Retinal pigment epithelial cell (primary cell): ENCODE data around the gene IREB2.

Experiments
- DNase-seq: peaks from one replicate; pipeline ENCODE4 v3.0.0-alpha.2; 2010; ENCODE audit warnings: low read depth
- H3K4me3 ChIP-seq: 2 replicates; pipeline ENCODE4 v1.5.1; 2011; ENCODE audit warnings: mild to moderate bottlenecking, low read length, control low read depth, moderate library complexity
- TF ChIP-seq, protein P1 (sequence below): conservative IDR thresholded peaks from 2 replicates; pipeline ENCODE4 v1.5.1; 2011; ENCODE audit warnings: low read depth, low read length, control low read depth, inconsistent platforms

IREB2 gene

GRCh38 chr15:78469031-78469430, 31.0 kb downstream of the IREB2 start:
- no peak for DNase-seq
- no peak overlapping the region for H3K4me3 ChIP-seq
- TF ChIP-seq, protein P1, sequence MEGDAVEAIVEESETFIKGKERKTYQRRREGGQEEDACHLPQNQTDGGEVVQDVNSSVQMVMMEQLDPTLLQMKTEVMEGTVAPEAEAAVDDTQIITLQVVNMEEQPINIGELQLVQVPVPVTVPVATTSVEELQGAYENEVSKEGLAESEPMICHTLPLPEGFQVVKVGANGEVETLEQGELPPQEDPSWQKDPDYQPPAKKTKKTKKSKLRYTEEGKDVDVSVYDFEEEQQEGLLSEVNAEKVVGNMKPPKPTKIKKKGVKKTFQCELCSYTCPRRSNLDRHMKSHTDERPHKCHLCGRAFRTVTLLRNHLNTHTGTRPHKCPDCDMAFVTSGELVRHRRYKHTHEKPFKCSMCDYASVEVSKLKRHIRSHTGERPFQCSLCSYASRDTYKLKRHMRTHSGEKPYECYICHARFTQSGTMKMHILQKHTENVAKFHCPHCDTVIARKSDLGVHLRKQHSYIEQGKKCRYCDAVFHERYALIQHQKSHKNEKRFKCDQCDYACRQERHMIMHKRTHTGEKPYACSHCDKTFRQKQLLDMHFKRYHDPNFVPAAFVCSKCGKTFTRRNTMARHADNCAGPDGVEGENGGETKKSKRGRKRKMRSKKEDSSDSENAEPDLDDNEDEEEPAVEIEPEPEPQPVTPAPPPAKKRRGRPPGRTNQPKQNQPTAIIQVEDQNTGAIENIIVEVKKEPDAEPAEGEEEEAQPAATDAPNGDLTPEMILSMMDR: no peak

- TF ChIP-seq, protein P1: no peak
- no peak for DNase-seq
- no peak overlapping the region for H3K4me3 ChIP-seq
Measured at GRCh38 chr15:78477295-78477694, 39.3 kb downstream of the IREB2 start.

DNA sequence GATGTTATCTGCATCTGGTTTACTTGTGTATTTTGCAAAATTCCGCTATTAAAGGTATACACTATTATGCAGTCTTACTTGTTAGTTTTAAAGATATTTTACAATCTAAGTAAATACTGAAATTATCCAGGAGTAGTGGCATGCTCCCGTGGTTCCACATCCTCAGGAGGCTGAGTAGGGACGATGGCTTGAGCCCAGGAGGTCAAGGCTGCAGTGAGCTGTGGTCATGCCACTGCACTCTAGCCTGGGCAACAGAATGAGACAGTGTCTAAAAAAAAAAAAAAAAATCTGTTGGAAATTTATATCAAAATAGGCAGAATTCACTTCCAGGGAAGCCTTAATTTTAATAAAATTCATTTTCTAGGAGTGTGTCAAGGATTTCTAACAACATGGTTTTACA, 41.6 kb downstream of the IREB2 start:
- DNase-seq: no peak
- no peak overlapping the region for H3K4me3 ChIP-seq
- TF ChIP-seq, protein P1: no peak

GRCh38 chr15:78481917-78482316, 43.9 kb downstream of the IREB2 start:
- H3K4me3 ChIP-seq: no peak overlapping the region
- DNase-seq: no peak
- TF ChIP-seq, protein P1: no peak

- TF ChIP-seq, protein P1: no peak
- H3K4me3 ChIP-seq: no peak overlapping the region
- no peak for DNase-seq
Measured at GRCh38 chr15:78492872-78493271, 54.9 kb downstream of the IREB2 start.

DNA sequence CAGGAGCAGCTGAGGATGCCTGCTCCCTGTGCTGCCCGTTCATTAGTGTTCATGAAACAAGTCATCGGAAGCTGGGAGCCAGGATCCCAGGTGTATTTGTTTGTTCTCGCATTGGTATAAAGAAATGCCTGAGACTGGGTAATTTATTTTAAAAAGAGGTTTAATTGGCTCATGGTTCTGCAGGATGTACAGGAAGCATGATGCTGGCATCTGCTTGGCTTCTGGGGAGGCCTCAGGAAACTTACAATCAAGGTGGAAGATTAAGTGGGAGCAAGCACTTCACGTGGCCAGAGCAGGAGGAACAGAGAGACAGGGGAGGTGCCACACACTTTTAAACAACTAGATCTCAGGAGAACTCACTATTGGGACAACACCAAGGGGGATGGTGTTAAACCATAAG, 63.8 kb downstream of the IREB2 start:
- H3K4me3 ChIP-seq: no peak overlapping the region
- DNase-seq: no peak
- TF ChIP-seq, protein P1: no peak

DNA sequence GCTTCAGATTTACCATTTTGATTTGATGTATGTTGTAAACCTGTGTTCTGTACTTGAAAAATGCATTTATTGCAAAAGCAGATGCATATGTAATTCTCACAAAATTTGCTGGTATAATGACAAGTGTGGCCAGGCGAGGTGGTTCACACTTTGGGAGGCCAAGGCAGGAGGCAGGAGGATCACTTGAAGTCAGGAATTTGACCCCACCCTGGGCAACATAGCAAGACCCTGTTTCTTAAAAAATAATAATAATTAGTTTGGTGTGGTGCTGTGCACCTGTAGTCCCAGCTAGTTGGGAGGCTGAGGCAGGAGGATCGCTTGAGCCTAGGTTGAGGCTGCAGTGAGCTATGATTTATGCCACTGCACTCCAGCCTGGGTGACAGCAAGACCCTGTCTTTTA, 64.6 kb downstream of the IREB2 start:
- no peak overlapping the region for H3K4me3 ChIP-seq
- TF ChIP-seq, protein P1: no peak

More for the DNA sequence above, 64.6 kb downstream of the IREB2 start:
- DNase-seq: no peak
